Activated CD4-positive, alpha-beta T cell treated with anti-CD3 and anti-CD28 coated beads for 48 hours (primary cell): Measurements from ENCODE around the gene DHRSX.
"Not testable (repeated sequence)": the region's sequence is repeated elsewhere in the genome, so short reads cannot be mapped to it uniquely, and the experiment has no call there.

ENCODE experiments used
- DNase-seq: peaks from one replicate; pipeline ENCODE4 v3.0.0-alpha.2; 2020

Gene DHRSX

GRCh38 chrX:2495595-2495994 is 5.2 kb downstream of the DHRSX start:
- no peak for DNase-seq

- DNase-seq: no peak
These were observed 8.1 kb downstream of the DHRSX start for GRCh38 chrX:2492531-2493218.

GRCh38 chrX:2490634-2491033 is 10.1 kb downstream of the DHRSX start:
- no peak for DNase-seq

- DNase-seq: no peak
These were observed 11.0 kb downstream of the DHRSX start for GRCh38 chrX:2489446-2490445.

- DNase-seq: no peak
These were observed 12.0 kb downstream of the DHRSX start for GRCh38 chrX:2488621-2489285.

- DNase-seq: no peak
These were observed 13.4 kb downstream of the DHRSX start for GRCh38 chrX:2487366-2487765.

- DNase-seq: no peak
These were observed 14.2 kb downstream of the DHRSX start for GRCh38 chrX:2486476-2487133.

- DNase-seq: no peak
These were observed 14.9 kb downstream of the DHRSX start for GRCh38 chrX:2485789-2486345.

GRCh38 chrX:2484721-2485648 is 15.8 kb downstream of the DHRSX start:
- no peak for DNase-seq

GRCh38 chrX:2484256-2484655 is 16.5 kb downstream of the DHRSX start:
- DNase-seq: no peak

- DNase-seq: no peak
These were observed 17.2 kb downstream of the DHRSX start for GRCh38 chrX:2483398-2484060.

GRCh38 chrX:2481597-2481996 is 19.2 kb downstream of the DHRSX start:
- not testable (repeated sequence) for DNase-seq

- DNase-seq: not testable (repeated sequence)
These were observed 20.8 kb downstream of the DHRSX start for GRCh38 chrX:2479982-2480381.

- no peak for DNase-seq
These were observed 21.4 kb downstream of the DHRSX start for GRCh38 chrX:2479420-2479780.

- no peak for DNase-seq
These were observed 22.0 kb downstream of the DHRSX start for GRCh38 chrX:2478546-2479419.

- not testable (repeated sequence) for DNase-seq
These were observed 23.5 kb downstream of the DHRSX start for GRCh38 chrX:2477313-2477712.

GRCh38 chrX:2474963-2475726 is 25.6 kb downstream of the DHRSX start:
- DNase-seq: no peak

- no peak for DNase-seq
These were observed 26.4 kb downstream of the DHRSX start for GRCh38 chrX:2474280-2474962.
